SH-SY5Y (cell line): ENCODE measurements around the gene CFD.

ENCODE experiments used
- GATA2 ChIP-seq: IDR thresholded peaks from 2 replicates; pipeline ENCODE4 v1.6.1; 2011; ENCODE audit warnings: mild to moderate bottlenecking, low read depth, low read length
- GATA3 ChIP-seq: IDR thresholded peaks from 2 replicates; pipeline ENCODE4 v1.6.1; 2011; ENCODE audit warnings: low read depth, mild to moderate bottlenecking, low read length, moderate library complexity

GRCh38 chr19:843836-844545 lies 15.5 kb upstream of the CFD start:
- TF ChIP-seq GATA2 = no peak
- TF ChIP-seq GATA3 = no peak
